CD4-positive, alpha-beta T cell treated with Interleukin-1 beta for 1 hour (primary cell): ENCODE data around the gene AQP2.
"Not testable (repeated sequence)": the region's sequence is repeated elsewhere in the genome, so short reads cannot be mapped to it uniquely, and the experiment has no call there.

Experiments used
- DNase-seq, 2 donors: peaks; one replicate each; pipeline ENCODE4 v3.0.0-alpha.2; 2020 to 2022

AQP2 gene

DNA sequence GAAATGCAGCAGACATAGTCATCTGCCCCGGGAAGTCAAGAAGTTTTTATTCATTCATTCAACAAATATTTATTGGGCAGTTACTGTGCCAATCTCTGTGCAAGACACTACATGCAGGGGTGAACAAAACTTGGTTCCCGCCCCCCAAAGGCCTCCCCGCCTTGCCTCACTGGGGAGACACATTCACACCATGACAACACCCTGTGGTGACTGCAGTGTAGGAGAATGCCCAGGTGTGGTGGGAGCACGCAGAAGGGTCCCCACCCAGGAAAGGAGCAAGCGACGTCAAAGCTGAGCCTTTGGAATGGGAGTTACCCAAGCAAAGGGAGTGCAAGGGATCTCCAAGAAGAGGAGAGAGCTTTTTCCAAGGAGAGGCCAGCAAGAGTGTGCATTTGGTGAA is 20.6 kb downstream of the AQP2 start:
- DNase-seq, result no peak

DNA sequence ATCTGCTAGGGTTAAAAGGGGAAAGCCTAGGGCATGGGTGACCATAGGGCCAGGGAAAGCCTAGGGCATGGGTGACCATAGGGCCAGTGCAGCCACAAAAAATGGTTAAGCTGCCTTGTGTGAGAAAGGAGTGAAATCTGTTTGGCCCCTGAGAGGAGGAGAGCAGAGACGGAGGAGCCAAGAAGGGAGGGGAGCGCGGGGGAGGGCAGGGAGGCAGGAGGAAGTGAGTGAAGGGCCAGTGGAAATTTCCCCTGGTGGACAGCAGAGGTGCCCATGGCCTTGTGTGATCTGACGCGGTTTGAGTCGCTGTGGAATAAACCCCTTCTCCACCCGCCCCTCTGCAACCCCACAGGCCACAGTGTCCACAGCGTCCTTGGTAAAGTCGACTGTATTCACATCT is 21.6 kb downstream of the AQP2 start:
- no peak for DNase-seq

DNA sequence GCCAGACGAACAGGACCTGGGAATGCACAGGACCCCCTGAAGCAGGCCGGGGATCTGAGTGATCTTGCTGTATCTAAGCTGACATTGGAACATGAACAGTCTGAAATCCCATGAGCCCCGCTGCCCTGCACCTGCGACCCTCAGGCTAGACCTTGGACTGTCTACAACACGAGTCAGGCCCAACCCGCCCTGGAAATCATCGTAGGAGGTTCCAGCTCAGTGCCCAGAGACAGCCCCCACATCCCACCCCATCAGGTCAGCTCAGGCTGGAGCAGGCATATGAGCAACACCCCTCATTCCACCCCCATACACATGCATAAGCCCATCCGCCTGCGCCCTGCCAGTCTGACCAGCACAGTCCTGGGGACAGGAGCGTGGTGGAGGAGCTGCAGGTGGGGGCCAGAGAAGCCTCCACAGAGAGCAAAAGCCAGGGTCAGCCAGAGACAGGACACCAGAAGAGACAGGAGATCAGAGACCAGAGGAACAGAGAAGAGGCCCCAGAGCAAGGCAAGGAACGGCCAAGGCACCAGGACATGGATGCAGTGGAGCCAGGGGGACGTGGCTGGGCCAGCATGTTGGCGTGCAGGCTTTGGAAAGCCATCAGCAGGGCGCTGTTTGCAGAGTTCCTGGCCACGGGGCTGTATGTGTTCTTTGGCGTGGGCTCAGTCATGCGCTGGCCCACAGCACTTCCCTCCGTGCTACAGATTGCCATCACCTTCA is 22.3 kb downstream of the AQP2 start, which contains the start of gene AQP6:
Gene AQP6 (plus strand): TSS at position 307 of the 720 bp plus-strand sequence. CDS start 227 bp downstream, at position 534.
- no peak for DNase-seq

DNA sequence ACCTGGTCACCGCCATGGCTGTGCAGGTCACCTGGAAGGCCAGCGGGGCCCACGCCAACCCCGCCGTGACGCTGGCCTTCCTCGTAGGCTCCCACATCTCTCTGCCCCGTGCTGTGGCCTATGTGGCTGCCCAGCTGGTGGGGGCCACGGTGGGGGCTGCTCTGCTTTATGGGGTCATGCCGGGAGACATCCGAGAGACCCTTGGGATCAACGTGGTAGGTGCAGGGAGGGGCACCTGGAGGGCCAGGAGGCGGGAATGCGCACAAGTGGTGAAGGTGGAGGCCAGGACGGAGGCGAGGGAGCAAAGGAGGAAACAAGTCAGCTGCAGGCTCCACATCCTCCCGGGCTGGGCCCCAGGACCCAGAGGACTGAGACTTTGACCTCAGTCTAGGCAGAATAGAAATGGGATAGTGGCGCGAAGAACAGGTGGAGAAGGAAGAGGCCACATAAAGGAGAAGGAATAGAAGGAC is 22.9 kb downstream of the AQP2 start:
- no peak for DNase-seq

DNA sequence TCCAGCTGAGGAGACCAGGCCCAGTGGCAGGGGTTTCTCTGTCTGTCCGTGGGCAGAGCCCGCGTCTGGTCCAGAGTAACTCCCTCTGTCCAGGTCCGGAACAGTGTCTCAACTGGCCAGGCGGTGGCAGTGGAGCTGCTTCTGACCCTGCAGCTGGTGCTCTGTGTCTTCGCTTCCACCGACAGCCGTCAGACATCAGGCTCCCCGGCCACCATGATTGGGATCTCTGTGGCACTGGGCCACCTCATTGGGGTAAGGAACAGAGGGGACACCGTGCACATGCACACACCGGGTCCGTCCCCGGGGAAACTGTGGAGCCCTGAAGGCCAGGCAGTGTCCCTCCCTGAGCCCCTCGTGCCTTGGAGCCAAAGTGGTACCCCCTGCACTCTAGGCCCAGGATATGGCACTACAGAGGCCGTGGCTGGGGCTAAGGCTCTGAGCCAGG is 23.7 kb downstream of the AQP2 start:
- peak in 1 of 2 donors; percentile 33 for DNase-seq

DNA sequence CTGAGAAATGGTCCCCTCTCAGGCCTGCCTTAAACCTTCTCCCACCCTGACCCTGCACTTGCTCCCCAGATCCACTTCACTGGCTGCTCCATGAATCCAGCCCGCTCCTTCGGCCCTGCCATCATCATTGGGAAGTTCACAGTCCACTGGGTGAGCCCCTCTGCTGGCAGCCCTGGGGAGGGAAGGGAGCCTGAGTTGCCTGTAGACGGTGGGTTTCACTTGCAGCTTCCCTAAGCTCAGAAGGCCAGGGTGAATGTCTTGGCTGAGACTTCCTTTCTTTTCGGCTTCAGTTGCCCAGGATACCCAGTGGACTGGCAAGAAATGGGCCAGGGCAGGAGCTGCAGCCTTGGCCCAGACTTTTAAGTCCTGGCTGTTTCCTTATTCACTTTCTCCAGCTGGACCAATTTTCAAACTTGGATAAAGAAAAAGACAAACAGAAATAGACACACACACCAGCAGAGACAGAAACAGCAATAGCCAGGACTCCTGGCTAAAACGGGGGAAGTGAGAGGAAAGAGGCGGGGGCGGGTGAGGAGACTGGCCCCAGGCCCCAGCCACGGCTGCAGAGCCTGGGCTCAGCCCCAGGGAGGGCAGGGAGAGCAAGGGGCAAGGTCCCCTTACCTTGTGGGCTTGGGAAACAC is 24.3 kb downstream of the AQP2 start:
- DNase-seq, result no peak

DNA sequence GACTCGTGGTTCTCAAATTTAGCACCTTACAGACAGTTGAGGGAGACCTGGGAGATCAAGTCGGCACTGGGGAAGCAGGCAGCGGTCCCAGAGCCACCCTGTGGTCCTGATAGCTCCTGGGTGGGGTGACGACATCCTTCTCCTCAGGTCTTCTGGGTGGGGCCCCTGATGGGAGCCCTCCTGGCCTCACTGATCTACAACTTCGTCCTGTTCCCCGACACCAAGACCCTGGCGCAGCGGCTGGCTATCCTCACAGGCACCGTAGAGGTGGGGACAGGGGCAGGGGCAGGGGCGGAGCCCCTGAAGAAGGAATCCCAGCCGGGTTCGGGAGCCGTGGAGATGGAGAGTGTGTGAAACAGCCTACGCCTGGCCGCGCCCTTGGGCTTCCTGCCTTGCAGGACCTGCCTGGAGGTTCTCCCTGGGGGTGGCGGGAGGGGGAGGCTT is 24.8 kb downstream of the AQP2 start:
- no peak for DNase-seq

DNA sequence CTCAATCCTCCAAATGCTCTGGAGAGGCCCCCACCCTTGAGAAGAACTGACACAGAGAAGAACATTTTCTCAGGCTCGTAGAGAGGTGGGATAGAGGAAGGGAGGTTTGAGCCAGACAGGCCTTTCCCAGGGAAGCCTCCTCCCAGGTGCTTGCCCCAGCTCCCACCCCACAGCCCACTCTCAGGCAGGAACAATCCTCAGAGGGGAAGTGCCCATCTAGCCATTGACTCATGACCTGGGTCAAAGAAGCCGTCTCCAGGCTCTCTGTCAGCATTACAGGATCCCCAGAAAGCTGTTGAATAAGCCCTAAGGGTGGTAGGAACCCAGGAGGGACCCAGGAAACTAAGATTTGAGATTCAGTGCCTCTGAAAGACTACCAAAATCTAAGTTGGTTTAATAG is 26.0 kb downstream of the AQP2 start:
- DNase-seq, result no peak

DNA sequence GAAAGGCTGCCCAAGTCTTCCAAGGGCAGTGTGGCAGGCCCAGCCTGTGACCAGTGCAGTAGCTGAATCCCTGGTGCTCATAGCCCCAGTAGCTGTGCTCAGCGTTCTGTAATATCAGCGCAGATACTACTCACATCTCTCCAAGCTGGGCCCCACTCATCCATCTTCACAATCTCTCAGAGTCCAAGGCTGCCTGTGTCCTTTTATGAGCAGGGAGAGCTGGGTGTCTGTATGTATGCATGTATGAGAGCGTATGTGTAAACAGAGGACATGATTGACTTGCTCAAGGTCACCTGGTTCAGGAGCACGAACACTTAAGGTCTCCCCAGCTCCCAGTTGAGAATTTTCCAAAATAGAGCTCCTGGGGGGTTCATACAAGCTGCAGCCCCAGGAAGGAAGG is 27.6 kb downstream of the AQP2 start:
- DNase-seq, result no peak

DNA sequence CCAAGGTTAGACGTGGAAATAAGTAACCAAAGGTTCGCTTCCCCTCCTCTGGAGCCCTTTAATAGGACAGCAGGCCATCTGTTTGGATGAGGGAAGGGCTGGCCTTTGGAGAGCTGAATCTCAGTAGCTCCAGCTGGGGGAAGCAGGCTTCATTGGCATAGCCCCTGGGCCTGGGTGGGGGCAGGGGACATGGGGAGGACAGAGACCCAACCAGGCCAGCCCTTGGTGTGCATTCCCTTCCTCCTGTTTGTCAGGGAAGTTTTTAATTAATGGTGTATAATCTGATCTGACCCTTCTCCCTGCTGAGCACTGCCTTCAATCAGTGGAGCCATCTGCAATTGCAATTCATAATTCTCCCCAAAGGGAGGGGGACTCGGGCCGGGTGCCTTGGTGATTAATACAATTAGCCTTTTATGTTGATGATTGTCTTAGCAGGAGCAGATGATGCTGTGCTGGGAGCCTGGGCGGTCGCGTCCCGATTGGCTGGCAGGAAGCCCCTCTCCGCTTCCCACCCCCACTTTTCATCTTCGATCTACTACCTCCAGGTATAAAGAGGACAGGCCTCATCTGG is 28.6 kb downstream of the AQP2 start:
- DNase-seq, result no peak

DNA sequence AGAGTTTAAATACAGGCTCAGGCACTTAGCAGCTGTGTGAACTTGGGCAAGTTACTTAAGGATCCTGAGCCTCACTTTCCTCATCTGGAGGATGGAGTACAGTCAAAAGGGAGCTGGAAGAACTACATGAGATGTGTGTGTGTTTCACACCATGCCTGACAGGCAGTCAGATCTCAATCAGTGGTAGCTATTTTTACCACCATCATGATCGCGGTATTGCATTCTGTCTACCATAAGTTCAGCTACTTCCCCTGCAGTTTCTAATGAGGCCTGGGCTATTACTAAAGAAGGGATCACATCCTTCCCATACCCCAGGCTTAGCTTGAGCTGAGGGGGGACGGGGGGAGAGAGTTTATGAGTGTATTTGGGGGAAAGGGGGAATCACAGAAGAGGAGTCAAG is 29.3 kb downstream of the AQP2 start:
- no peak for DNase-seq

DNA sequence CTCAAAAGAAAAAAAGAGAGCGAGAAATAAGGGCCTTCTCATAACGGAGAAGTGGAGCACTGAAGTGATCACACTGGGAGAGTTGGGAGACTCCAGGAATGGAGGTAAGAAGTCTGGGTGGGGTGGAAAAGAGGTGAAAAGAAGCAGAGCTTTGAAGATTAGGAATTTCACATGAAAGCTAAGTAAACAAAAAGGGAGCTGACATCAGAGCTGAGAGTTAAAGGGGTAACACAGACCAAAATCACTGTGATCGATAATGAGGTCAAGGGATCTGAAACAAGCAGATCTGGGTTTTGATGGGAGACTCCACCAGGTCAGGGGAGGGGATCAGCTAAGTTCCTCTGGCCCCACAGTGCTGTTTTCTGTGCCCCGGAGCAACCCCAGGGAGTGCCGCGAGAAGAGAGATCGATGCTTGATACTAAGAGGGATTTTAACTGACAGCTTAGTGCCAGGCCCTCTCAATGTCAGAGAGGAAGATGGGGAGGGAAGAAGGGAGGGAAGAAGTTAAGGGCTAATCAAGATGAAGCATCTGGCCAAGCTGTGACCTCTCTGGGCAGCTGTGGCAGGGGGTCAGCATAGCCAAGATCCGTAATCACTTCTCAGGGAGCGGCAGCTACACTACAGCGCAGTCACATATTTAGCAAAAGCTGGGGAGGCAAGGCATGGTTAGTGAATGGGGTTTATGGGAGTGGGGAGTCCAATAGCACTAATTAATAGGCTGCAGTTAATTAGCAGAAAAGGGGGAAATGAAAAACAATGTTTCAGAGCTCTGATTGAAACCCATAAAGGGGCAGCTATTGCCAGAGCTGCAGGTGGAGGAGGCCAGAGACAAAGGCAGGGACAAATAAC is 30.2 kb downstream of the AQP2 start:
- DNase-seq, result no peak

DNA sequence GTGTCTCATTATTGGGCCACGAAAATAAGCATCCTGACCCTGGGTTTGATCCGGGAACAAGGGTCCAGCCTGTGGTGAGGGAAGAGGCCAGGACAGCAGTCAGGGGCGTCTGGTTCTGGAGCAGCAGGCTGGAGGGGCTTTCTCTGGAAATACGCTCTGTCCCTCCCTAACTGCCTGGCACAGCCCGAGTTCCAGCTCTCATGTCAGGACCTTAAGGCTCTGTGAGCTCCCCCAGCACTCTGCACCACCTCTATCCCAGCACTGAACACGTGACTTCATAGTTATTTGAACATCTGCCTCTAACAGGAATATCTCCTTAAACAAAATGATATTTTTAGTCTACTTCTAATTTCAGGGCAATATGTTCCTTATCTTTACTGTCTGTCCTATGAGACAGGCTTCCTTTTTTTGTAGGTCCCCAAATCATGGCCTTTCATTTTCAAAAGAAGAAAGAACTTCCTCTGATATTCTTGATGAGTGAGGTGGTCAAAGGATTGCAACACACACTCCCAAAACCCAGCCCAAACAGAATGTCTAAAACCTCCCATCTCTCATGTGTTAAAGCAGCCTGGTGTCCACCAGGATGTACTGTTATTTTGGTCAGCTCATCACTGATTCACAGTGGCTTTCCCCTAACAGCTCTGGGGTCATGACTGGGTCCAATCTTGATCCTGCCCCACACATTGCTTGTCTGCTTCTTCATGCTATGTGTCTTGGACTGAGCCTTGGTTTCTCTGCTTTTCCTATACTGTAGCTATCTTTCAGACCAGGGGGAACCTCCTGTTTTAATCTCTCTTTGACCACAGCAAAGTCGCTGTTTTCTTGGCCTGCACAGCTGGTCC is 31.9 kb downstream of the AQP2 start:
- DNase-seq, result no peak

DNA sequence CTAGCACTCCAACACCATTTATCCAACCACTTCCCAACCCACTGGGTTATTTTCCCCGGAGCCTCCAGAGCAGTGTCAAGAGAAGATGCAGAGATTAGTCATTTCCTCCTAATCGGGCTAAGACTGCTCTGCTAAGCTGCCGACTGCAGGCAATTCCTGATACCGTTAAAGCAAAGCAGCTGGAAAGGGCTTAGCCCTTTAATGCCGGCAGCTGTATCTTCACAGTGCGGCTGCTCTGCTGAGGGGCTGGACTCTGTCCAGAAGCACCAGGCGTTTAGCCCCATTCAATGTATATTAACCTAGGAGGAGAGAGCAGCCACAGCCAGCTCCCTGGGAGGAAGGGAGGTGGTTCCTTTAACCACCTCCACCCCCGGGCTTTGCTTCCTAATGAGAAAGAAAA is 33.4 kb downstream of the AQP2 start:
- DNase-seq, result no peak

DNA sequence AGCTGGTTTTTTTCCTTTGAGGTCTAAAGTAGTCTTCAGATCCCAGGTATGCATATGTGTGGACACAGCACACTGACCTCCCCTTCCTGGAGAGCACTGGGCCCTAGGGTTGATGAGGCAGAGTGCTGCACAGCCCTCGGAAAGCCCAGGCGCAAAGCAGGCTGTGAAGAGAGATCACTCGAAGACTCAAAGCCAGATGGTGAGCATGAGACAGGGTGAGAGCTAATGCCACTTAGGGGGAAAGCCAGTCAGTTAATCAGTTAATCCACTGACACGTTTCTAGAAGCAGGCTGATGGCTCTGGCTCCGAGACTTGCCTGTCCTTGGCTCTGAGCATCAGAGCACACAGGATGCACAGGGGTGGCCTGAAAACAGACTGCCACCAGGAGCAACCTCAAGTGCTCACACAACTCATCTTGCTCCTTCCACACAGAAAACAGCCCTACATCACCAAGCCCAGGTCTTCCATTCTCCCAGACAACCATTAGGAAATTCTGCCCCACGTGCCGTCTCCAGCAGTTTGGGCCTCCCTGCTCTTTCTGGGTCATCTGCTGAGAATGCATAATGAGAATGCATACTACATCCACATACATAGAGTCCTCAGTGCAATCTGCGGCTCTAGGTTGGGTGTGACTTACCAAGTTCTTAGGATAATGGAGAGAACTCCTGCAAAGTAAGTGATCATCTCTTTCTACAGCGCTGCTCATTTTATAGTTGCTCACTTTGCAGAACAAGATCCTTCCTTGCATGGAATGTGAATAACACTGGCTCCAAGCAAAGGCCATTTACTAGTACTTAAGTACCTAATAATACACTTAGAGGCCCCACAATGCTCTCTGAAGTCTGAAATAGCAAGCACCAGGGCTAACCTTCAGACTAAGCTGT is 34.2 kb downstream of the AQP2 start:
- no peak for DNase-seq

DNA sequence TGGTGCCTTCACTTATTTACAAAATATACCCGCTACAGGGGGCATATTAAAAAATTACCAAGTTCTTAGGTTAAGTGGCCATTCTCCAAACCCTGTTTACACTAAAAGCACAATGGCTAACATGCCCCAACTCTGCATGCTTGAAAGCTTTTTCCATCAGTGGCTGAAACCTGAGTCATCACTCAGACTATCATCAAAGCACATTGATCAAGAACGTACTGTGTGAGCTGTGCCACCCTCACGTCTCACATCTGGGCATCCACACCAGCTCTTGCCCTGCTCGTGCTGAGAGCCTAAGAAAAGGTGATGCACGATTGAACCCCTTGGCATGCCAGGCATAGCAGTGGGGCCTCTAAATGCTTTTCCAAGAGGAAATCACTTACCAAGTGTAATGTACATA is 35.4 kb downstream of the AQP2 start:
- DNase-seq, result no peak

DNA sequence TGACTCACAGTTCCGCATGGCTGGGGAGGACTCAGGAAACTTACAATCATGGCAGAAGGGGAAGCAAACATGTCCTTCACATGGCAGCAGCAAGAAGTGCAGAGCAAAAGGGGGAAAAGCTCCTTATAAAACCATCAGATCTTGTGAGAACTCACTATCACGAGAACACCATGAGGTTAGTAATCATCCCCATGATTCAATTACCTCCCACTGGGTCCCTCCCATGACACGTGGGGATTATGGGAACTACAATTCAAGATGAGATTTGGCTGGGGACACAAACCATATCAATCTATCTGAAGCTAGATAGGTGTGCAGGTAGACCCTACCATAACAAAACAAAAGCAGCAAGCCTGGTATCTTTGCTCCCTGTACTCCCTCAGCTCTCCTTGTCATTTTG is 35.9 kb downstream of the AQP2 start:
- DNase-seq, result not testable (repeated sequence)

DNA sequence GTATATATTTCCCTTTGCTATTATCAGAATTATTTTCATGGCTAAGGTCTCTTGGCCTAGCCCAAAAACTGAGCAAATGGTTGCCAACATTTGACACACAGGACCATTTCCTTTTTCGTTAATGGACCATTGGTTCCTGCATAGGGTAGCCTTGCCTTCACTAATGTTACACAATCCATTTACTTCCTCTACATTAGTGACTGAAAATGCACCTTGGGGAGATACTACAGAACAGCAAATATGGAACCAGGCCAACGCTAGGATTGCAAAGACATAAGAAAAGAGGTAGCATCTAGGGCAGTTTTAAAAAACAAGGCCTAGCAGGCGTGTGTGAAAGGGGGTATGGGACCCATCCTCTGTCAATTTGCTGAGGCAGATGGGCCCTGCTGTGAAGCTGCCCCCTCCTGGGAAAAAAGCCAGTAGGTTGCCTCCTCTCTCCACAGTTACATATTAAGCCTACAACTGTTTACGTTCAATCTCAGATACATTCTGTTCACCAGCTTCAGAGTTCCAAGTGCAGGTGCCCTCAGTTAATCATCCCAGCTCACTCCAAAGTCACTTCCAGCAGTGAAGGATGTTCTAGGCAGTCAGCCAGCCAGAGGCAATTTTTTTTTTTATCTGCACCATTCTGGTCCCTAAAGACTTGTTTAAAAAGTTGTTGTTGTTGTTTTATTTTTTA is 37.2 kb downstream of the AQP2 start:
- DNase-seq, result no peak

DNA sequence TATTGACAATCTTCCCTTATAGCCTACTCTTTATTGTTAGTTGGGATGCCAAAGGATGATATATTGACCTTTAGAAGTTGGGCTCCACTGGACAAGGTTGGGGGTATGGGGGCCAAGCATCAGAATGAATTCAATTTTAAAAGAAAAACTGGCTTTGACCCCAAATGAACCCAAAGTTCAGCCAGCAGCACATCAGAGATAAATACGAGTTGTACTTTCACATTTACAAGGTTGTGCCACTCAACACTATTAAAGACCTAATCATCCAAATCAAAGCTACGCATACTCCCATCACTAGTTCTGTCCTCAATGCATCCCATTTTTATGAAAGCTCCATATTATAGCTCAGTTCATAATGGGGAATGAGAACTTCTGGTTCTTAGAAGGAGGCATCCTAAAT is 38.9 kb downstream of the AQP2 start:
- DNase-seq, result not testable (repeated sequence)

DNA sequence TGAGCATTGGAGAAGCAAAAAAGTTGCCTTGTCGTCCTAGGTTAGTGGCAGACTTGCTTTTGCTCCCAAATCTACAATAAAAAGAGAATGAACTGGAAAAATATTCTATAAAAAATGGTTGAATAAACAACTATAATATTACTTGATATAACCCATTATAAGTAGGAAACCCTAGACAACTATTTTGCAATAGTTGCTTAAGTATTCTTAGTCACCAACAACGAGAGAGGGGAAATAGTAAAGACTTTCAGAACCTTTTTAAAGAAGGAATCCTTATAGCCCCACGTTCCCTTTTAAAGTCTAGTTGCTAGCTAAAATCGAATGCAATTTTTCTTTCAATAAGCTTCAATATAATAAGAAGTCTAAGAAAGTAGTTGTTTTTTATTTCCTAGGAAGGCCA is 39.7 kb downstream of the AQP2 start:
- DNase-seq, result no peak

DNA sequence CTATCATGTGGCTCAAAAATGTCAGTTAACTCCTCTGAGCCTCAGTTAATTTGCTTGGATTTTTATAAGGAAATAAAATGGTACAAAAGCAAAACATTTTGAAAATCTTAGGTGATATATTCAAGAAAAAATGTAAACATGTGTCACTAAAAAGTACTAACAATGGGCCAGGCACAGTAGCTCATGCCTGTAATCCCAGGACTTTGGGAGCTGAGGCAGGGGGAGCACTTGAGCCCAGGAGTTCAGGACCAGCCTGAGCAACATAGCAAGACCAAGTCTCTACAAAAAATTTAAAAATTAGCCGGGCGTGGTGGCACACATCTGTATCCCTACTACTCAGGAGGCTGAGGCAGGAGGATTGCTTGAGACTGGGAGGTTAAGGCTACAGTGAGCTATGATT is 47.9 kb downstream of the AQP2 start:
- no peak for DNase-seq
